Breast epithelium (tissue), 4 donors: Measurements from ENCODE around the gene RSPO3. TPM values are rescaled to one million over a fixed set of nuclear protein-coding genes. Genes with fewer than 3 reads are reported as not detected.

Experiments
- DNase-seq, 2 donors: peaks; one replicate each; pipeline ENCODE4 v3.0.0-alpha.2; 2019; ENCODE audit warnings: low spot score in 2 of 2
- H3K27ac ChIP-seq, 2 donors: fragments of 200-600 bp; sonication (generic) in 1 of 2; one replicate each; pipeline ENCODE4 v1.5.1; 2016 to 2019; ENCODE audit warnings: mild to moderate bottlenecking in 1 of 2
- H3K27me3 ChIP-seq, 2 donors: fragments of 200-600 bp; sonication (generic) in 1 of 2; one replicate each; pipeline versions ENCODE4 v1.5.1 to v1.6.0; 2017 to 2019; ENCODE audit warnings: control low read depth in 1 of 2, mild to moderate bottlenecking in 1 of 2
- H3K36me3 ChIP-seq: fragments of 200-600 bp; one replicate; pipeline ENCODE4 v1.5.1; 2019
- H3K4me1 ChIP-seq, 2 donors: fragments of 200-600 bp; sonication (generic); one replicate each; pipeline ENCODE4 v1.5.1; 2016 to 2019; ENCODE audit warnings: control low read depth in 1 of 2
- H3K4me3 ChIP-seq, 3 donors: fragments of 200-600 bp; sonication (generic); 1 replicate in 2 of 3; 2 replicates in 1 of 3; pipeline ENCODE4 v1.5.1; 2016 to 2019; ENCODE audit warnings: mild to moderate bottlenecking in 3 of 3, moderate library complexity in 2 of 3
- H3K9me3 ChIP-seq, 2 donors: fragments of 200-600 bp; sonication (generic) in 1 of 2; one replicate each; pipeline ENCODE4 v1.5.1; 2016 to 2019; ENCODE audit warnings: control low read depth in 1 of 2
- POLR2A ChIP-seq: fragments of 450-650 bp; IDR thresholded peaks from one replicate; pipeline ENCODE4 v1.6.1; 2016; ENCODE audit warnings: antibody characterized with exemption, mild to moderate bottlenecking, moderate library complexity
- POLR2AphosphoS5 ChIP-seq, 3 donors: sonication (generic); formaldehyde crosslinking; IDR thresholded peaks; one replicate each; pipeline ENCODE4 v1.6.1; 2017; ENCODE audit warnings: antibody characterized with exemption in 3 of 3
- intact Hi-C: fragments of 100-400 bp; cut with DNase I; formaldehyde crosslinking; loops from one replicate; pipeline ENCODE4 v1.15.1; 2023; ENCODE audit warnings: low total_unique reads
- total RNA-seq, 3 donors: library from RNA; depleted of rRNA; stranded (reverse); fragments of >200 nt; gene quantifications; one replicate each; pipeline ENCODE4 v1.1.0, GENCODE V29; 2016
- TF ChIP-seq, protein P1 (sequence below), 3 donors: fragments of 450-650 bp; IDR thresholded peaks; one replicate each; pipeline ENCODE4 v1.5.1; 2016 to 2017; ENCODE audit warnings: antibody characterized with exemption in 3 of 3, mild to moderate bottlenecking in 3 of 3, moderate library complexity in 3 of 3

The RSPO3 gene
- total RNA-seq, 3 donors from 2014 or later = 5.9 to 23.3 (median 16.2) TPM

DNA sequence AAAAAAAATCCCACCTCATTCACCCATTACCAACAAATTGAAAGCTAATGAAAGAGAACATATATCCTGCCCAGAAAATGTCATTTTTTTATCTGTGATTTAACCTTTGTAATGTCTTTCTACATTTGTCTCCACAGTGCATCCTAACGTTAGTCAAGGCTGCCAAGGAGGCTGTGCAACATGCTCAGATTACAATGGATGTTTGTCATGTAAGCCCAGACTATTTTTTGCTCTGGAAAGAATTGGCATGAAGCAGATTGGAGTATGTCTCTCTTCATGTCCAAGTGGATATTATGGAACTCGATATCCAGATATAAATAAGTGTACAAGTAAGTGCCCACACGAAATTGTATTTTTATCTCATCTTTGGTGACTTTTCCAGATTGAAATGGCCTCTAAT lies 30.0 kb downstream of the RSPO3 start:
- TF ChIP-seq POLR2A (no peak), POLR2AphosphoS5 (IDR thresholded peaks at IDR 0.05) (no peak)
- TF ChIP-seq, protein P1, sequence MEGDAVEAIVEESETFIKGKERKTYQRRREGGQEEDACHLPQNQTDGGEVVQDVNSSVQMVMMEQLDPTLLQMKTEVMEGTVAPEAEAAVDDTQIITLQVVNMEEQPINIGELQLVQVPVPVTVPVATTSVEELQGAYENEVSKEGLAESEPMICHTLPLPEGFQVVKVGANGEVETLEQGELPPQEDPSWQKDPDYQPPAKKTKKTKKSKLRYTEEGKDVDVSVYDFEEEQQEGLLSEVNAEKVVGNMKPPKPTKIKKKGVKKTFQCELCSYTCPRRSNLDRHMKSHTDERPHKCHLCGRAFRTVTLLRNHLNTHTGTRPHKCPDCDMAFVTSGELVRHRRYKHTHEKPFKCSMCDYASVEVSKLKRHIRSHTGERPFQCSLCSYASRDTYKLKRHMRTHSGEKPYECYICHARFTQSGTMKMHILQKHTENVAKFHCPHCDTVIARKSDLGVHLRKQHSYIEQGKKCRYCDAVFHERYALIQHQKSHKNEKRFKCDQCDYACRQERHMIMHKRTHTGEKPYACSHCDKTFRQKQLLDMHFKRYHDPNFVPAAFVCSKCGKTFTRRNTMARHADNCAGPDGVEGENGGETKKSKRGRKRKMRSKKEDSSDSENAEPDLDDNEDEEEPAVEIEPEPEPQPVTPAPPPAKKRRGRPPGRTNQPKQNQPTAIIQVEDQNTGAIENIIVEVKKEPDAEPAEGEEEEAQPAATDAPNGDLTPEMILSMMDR (IDR thresholded peaks at IDR 0.05) = no peak
- H3K36me3 ChIP-seq = no peaks in the 10 kb centered on the region
- H3K27ac ChIP-seq = no peak overlapping the region
- H3K4me1 ChIP-seq = no peaks in the 10 kb centered on the region
- intact Hi-C loops = no loop called here
- DNase-seq = no peak
- no peak overlapping the region for H3K4me3 ChIP-seq
- H3K9me3 ChIP-seq = no peaks in the 10 kb centered on the region
- H3K27me3 ChIP-seq = no peaks in the 10 kb centered on the region

- Histone ChIP-seq H3K4me1 (no peaks in the 10 kb centered on the region), H3K27me3 (no peaks in the 10 kb centered on the region), H3K27ac (no peak overlapping the region), H3K9me3 (no peaks in the 10 kb centered on the region), H3K4me3 (no peak overlapping the region), H3K36me3 (no peaks in the 10 kb centered on the region)
- intact Hi-C loops = no loop called here
- TF ChIP-seq POLR2AphosphoS5 (IDR thresholded peaks at IDR 0.05) (no peak), POLR2A (no peak)
- TF ChIP-seq, protein P1 (IDR thresholded peaks at IDR 0.05) = no peak
- no peak for DNase-seq
Observed at GRCh38 chr6:127154509-127154908, 36.0 kb downstream of the RSPO3 start.

- Histone ChIP-seq H3K27ac (no peak overlapping the region), H3K9me3 (no peaks in the 10 kb centered on the region), H3K36me3 (no peaks in the 10 kb centered on the region), H3K27me3 (no peaks in the 10 kb centered on the region), H3K4me1 (no peaks in the 10 kb centered on the region), H3K4me3 (no peak overlapping the region)
- TF ChIP-seq POLR2AphosphoS5 (IDR thresholded peaks at IDR 0.05) (no peak), POLR2A (no peak)
- TF ChIP-seq, protein P1 (IDR thresholded peaks at IDR 0.05) = no peak
- no peak for DNase-seq
- intact Hi-C loops = no loop called here
Observed at GRCh38 chr6:127160484-127160883, 42.0 kb downstream of the RSPO3 start.

DNA sequence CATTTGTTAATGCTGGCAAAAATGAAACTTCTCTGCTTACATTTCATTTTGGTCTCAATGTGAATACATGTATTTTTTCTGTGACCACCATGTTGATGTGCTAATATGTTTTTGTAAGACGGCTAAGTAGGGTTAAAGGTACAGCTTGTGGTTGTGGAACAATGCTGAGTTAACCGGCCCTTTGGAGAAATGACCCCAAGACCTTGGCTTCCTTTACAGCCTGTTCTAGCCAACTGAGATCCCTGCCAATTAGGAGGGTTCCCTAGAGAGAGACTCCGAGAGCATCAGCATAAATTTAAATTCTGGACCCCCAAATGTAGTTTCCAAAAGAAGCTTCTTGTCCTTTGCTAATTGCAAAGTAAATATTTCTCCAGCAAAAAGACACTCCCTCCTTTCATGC lies 44.4 kb downstream of the RSPO3 start:
- H3K27me3 ChIP-seq = no peaks in the 10 kb centered on the region
- H3K36me3 ChIP-seq = no peaks in the 10 kb centered on the region
- H3K4me3 ChIP-seq = no peak overlapping the region
- TF ChIP-seq, protein P1 (IDR thresholded peaks at IDR 0.05) = no peak
- TF ChIP-seq POLR2AphosphoS5 (IDR thresholded peaks at IDR 0.05) (no peak), POLR2A (no peak)
- no peak overlapping the region for H3K27ac ChIP-seq
- no peaks in the 10 kb centered on the region for H3K9me3 ChIP-seq
- DNase-seq = no peak
- intact Hi-C loops = no loop called here
- no peaks in the 10 kb centered on the region for H3K4me1 ChIP-seq

GRCh38 chr6:127164036-127164435 lies 45.6 kb downstream of the RSPO3 start:
- no peak for DNase-seq
- Histone ChIP-seq H3K27ac (no peak overlapping the region), H3K4me3 (no peak overlapping the region), H3K4me1 (no peaks in the 10 kb centered on the region), H3K27me3 (no peaks in the 10 kb centered on the region), H3K9me3 (no peaks in the 10 kb centered on the region), H3K36me3 (no peaks in the 10 kb centered on the region)
- intact Hi-C loops = no loop called here
- TF ChIP-seq POLR2A = no peak
- TF ChIP-seq POLR2AphosphoS5 (IDR thresholded peaks at IDR 0.05) = no peak
- TF ChIP-seq, protein P1 (IDR thresholded peaks at IDR 0.05) = no peak
